Duodenal mucosa (tissue), 2 donors: Measurements from ENCODE around the gene CAPZB.
A peak's percentile ranks its signal among the peaks of the same experiment; 100 is the strongest.

Source experiments
- H3K27ac ChIP-seq: one replicate; pipeline ENCODE4 v1.7.0; 2013; ENCODE audit warnings: low read depth, low read length
- H3K27me3 ChIP-seq, 2 donors: one replicate each; pipeline ENCODE4 v1.7.0; 2013; ENCODE audit warnings: low read length in 2 of 2, control low read depth in 1 of 2; ENCODE audit not compliant: insufficient read depth in 2 of 2, control insufficient read depth in 1 of 2
- H3K36me3 ChIP-seq, 2 donors: one replicate each; pipeline ENCODE4 v1.7.0; 2013; ENCODE audit warnings: low read length in 2 of 2, control low read depth in 1 of 2; ENCODE audit not compliant: insufficient read depth in 2 of 2, control insufficient read depth in 1 of 2
- H3K4me1 ChIP-seq, 2 donors: one replicate each; pipeline ENCODE4 v1.7.0; 2013; ENCODE audit warnings: low read length in 2 of 2, control low read depth in 1 of 2; ENCODE audit not compliant: insufficient read depth in 2 of 2, control insufficient read depth in 1 of 2
- H3K4me3 ChIP-seq, 2 donors: one replicate each; pipeline ENCODE4 v1.7.0; 2013; ENCODE audit warnings: low read length in 2 of 2, low read depth in 1 of 2
- H3K9ac ChIP-seq, 2 donors: one replicate each; pipeline ENCODE4 v1.7.0; 2013; ENCODE audit warnings: low read length in 2 of 2, low read depth in 1 of 2
- H3K9me3 ChIP-seq, 2 donors: one replicate each; pipeline ENCODE4 v1.7.0; 2013; ENCODE audit warnings: low read length in 2 of 2, control low read depth in 1 of 2; ENCODE audit not compliant: control insufficient read depth in 1 of 2

CAPZB gene

GRCh38 chr1:19483691-19484090 lies 1.6 kb downstream of the CAPZB start:
- Histone ChIP-seq H3K36me3 (peaks cover 17 to 23% of the 10 kb centered on the region in 2 donors), H3K9ac (peak overlapping the region; percentile 99), H3K4me3 (peak overlapping the region; percentile 93 to 96), H3K9me3 (no peaks in the 10 kb centered on the region), H3K27ac (peak overlapping the region; percentile 93), H3K27me3 (no peaks in the 10 kb centered on the region), H3K4me1 (peaks cover 64 to 73% of the 10 kb centered on the region in 2 donors)

DNA sequence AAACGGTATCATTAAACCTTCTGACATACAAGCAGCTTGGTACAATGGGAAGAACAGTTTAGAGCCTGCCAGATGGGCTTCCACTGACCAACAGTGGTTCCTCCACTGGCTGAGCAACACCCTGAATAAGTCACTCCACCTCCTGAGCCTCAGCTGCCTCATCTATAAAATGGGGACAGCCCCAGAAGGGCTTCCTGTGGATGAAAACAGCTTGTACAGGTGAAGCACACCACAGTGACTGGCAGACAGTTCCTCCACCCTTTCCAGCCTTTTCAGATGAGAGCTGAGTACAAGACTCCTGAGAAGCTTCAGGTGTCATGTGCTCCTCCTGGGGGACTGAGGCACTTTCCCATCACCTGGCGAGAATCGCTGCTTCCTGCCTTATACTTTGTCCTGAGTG lies 2.1 kb downstream of the CAPZB start:
- Histone ChIP-seq H3K27me3 (no peaks in the 10 kb centered on the region), H3K4me1 (peaks cover 68 to 77% of the 10 kb centered on the region in 2 donors), H3K27ac (no peak overlapping the region), H3K4me3 (peak overlapping the region; percentile 93 to 96), H3K9ac (peak overlapping the region; percentile 99), H3K9me3 (no peaks in the 10 kb centered on the region), H3K36me3 (peaks cover 21 to 27% of the 10 kb centered on the region in 2 donors)

GRCh38 chr1:19481826-19482398 lies 3.4 kb downstream of the CAPZB start:
- Histone ChIP-seq H3K4me1 (peaks cover 75 to 82% of the 10 kb centered on the region in 2 donors), H3K27me3 (no peaks in the 10 kb centered on the region), H3K9me3 (no peaks in the 10 kb centered on the region), H3K36me3 (peaks cover 22 to 29% of the 10 kb centered on the region in 2 donors), H3K9ac (peak overlapping the region; percentile 13 to 99), H3K4me3 (peak overlapping the region; percentile 20 to 22), H3K27ac (no peak overlapping the region)

- H3K4me1 ChIP-seq = peaks cover 83 to 93% of the 10 kb centered on the region in 2 donors
- H3K9me3 ChIP-seq = no peaks in the 10 kb centered on the region
- H3K36me3 ChIP-seq = peaks cover 22 to 34% of the 10 kb centered on the region in 2 donors
- H3K9ac ChIP-seq = peak overlapping the region in 1 of 2 donors; percentile 13
- no peak overlapping the region for H3K4me3 ChIP-seq
- H3K27ac ChIP-seq = no peak overlapping the region
- no peaks in the 10 kb centered on the region for H3K27me3 ChIP-seq
These were observed 5.1 kb downstream of the CAPZB start for GRCh38 chr1:19480282-19480681.

DNA sequence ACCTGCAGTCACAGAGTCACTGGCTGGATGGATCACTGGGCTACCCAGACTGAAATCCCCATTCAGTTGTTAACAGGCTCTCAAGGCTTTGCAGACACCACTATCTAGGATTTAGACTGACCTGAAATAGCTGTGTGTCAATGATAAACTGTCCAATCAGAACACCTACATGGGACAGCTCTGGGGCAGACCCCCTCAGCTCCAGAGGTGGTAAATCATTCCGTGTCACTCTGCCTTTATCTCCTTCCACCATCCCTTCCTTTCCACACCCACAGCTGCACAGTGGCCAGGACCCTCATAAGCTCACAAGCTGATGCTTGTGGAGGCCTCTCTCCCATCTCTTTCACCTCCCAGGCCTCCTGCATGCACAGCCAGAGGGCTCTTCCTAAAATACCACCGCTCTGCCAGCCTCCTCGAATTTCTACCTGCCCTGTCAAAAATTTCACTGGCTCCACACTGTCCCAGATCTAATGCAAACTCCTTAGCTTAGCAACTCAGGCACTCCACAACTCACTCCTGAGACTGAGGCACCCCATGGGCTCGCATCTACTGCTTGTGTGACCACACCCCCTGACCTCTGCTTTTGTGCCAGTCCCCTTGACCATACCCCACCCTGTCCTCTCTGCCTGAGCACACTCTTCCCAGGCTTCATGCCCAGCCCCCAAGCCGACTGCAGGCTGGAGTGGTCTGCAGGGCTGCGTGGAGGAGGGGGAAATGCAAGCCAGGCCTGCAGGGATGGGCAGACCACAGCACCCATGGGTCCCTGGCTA lies 5.8 kb downstream of the CAPZB start:
- Histone ChIP-seq H3K9ac (peak overlapping the region in 1 of 2 donors; percentile 13), H3K9me3 (no peaks in the 10 kb centered on the region), H3K4me1 (peaks cover 90 to 99% of the 10 kb centered on the region in 2 donors), H3K36me3 (peaks cover 22 to 37% of the 10 kb centered on the region in 2 donors), H3K4me3 (no peak overlapping the region), H3K27ac (no peak overlapping the region), H3K27me3 (no peaks in the 10 kb centered on the region)

DNA sequence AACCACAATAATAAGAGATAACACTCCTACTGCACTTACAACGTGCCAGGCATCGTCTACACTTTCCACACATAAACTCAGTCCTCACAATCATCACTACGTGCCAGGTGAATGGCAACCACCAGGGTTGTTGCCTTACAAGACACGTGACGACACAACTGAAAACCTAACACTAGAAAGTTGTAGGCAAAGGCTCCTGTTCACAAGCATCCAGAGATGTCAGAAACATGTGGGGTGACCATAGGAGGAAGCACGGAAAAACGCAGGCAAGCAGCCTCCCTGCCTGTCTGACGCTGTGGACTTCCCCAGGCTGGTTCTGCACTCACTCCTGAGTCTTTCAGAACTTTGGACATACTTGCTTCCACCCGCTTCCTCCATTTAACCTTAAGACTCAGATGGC lies 7.0 kb downstream of the CAPZB start:
- Histone ChIP-seq H3K27me3 (no peaks in the 10 kb centered on the region), H3K9ac (peak overlapping the region; percentile 21 to 30), H3K4me3 (no peak overlapping the region), H3K4me1 (peaks cover 83 to 97% of the 10 kb centered on the region in 2 donors), H3K36me3 (peaks cover 22 to 44% of the 10 kb centered on the region in 2 donors), H3K27ac (no peak overlapping the region), H3K9me3 (no peaks in the 10 kb centered on the region)

GRCh38 chr1:19477284-19478249 lies 7.8 kb downstream of the CAPZB start:
- Histone ChIP-seq H3K9me3 (no peaks in the 10 kb centered on the region), H3K27me3 (no peaks in the 10 kb centered on the region), H3K4me1 (peaks cover 80 to 95% of the 10 kb centered on the region in 2 donors), H3K4me3 (peak overlapping the region; percentile 27 to 33), H3K9ac (peak overlapping the region; percentile 39 to 45), H3K27ac (peak overlapping the region; percentile 60), H3K36me3 (peaks cover 22 to 39% of the 10 kb centered on the region in 2 donors)

GRCh38 chr1:19476450-19477190 lies 8.7 kb downstream of the CAPZB start:
- peaks cover 77 to 93% of the 10 kb centered on the region in 2 donors for H3K4me1 ChIP-seq

GRCh38 chr1:19475296-19475695 lies 10.0 kb downstream of the CAPZB start:
- no peak overlapping the region for H3K27ac ChIP-seq
- H3K4me3 ChIP-seq = no peak overlapping the region
- H3K4me1 ChIP-seq = peaks cover 76 to 92% of the 10 kb centered on the region in 2 donors
- H3K36me3 ChIP-seq = peaks cover 19 to 28% of the 10 kb centered on the region in 2 donors
- H3K27me3 ChIP-seq = no peaks in the 10 kb centered on the region
- no peaks in the 10 kb centered on the region for H3K9me3 ChIP-seq
- H3K9ac ChIP-seq = peak overlapping the region in 1 of 2 donors; percentile 15

More at GRCh38 chr1:19476450-19477190, 8.7 kb downstream of the CAPZB start:
- peak overlapping the region; percentile 60 for H3K27ac ChIP-seq
- peaks cover 22 to 37% of the 10 kb centered on the region in 2 donors for H3K36me3 ChIP-seq
- H3K4me3 ChIP-seq = peak overlapping the region; percentile 27 to 33
- peak overlapping the region; percentile 39 to 45 for H3K9ac ChIP-seq
- no peaks in the 10 kb centered on the region for H3K9me3 ChIP-seq
- no peaks in the 10 kb centered on the region for H3K27me3 ChIP-seq
